Body of pancreas (tissue), 4 donors: ENCODE data around the gene ZSCAN2. TPM values are rescaled to one million over a fixed set of nuclear protein-coding genes. Genes with fewer than 3 reads are reported as not detected.

Experiments used
- ATAC-seq: fragments of 150-250 bp; one replicate; pipeline ENCODE4 v1.9.1; 2016
- DNase-seq, 4 donors: peaks; one replicate each; pipeline ENCODE4 v3.0.0-alpha.2; 2019
- H3K27ac ChIP-seq, 4 donors: fragments of 200-600 bp; sonication (generic); 1 replicate in 3 of 4; 2 replicates in 1 of 4; pipeline versions ENCODE4 v1.5.1 to v1.6.1; 2016 to 2019; ENCODE audit warnings: mild to moderate bottlenecking in 1 of 4, mixed read lengths in 1 of 4, moderate library complexity in 1 of 4
- H3K27me3 ChIP-seq, 2 donors: fragments of 200-600 bp; sonication (generic); one replicate each; pipeline ENCODE4 v1.6.0; 2016; ENCODE audit warnings: mild to moderate bottlenecking in 1 of 2
- H3K36me3 ChIP-seq, 2 donors: fragments of 200-600 bp; sonication (generic); replicated peaks in 1 of 2; 2 replicates each; pipeline ENCODE4 v1.5.1; 2016; ENCODE audit warnings: low read depth in 2 of 2; ENCODE audit not compliant: insufficient read depth in 1 of 2
- H3K4me1 ChIP-seq: fragments of 200-600 bp; sonication (generic); one replicate; pipeline ENCODE4 v1.6.0; 2016
- H3K4me3 ChIP-seq, 2 donors: fragments of 200-600 bp; sonication (generic); 1 replicate in 1 of 2; 2 replicates in 1 of 2; pipeline ENCODE4 v1.5.1; 2016 to 2019
- H3K9me3 ChIP-seq, 3 donors: fragments of 200-600 bp; sonication (generic); 1 replicate in 2 of 3; 2 replicates in 1 of 3; pipeline ENCODE4 v1.5.1; 2016
- CTCF ChIP-seq, 7 experiments: fragments of 450-650 bp in 4 of 7; fragments of 200-600 bp in 3 of 7; sonication (generic) in 3 of 7; IDR thresholded peaks; one replicate each; pipeline ENCODE4 v1.5.1; 2016 to 2019; ENCODE audit warnings: antibody characterized with exemption in 7 of 7
- POLR2A ChIP-seq, 3 donors: fragments of 450-650 bp; IDR thresholded peaks; one replicate each; pipeline ENCODE4 v1.6.1; 2016; ENCODE audit warnings: antibody characterized with exemption in 3 of 3, mild to moderate bottlenecking in 2 of 3
- WGBS, 2 donors: methylation state at CpG; one replicate each; pipeline ENCODE4 v1.1.5; 2017; 5-methylcytosine and 5-hydroxymethylcytosine counted together
- intact Hi-C: fragments of 100-400 bp; cut with DNase I; formaldehyde crosslinking; loops from one replicate; pipeline ENCODE4 v1.15.1; 2023
- total RNA-seq, 2 donors: library from RNA; depleted of rRNA; stranded (reverse); fragments of >200 nt; gene quantifications; one replicate each; pipeline ENCODE4 v1.1.0, GENCODE V29; 2016

Gene ZSCAN2
- total RNA-seq, 2 donors from 2014 or later, result 13.5 TPM

- DNase-seq, result no peak
- WGBS, 2 donors, result 81 to 82% methylated on average over 19 of the region's 19 CpGs
- intact Hi-C loops, result no loop called here
- Histone ChIP-seq H3K4me3 (no peak overlapping the region), H3K9me3 (no peaks in the 10 kb centered on the region), H3K27me3 (no peaks in the 10 kb centered on the region), H3K36me3 (no peaks in the 10 kb centered on the region), H3K4me1 (peaks cover 69% of the 10 kb centered on the region), H3K27ac (no peak overlapping the region)
- no peak for ATAC-seq
- no peak for TF ChIP-seq CTCF (IDR thresholded peaks at IDR 0.05)
- TF ChIP-seq POLR2A (IDR thresholded peaks at IDR 0.05), result no peak
Observed at GRCh38 chr15:84604826-84605553, 4.2 kb downstream of the ZSCAN2 start.

- no peaks in the 10 kb centered on the region for H3K36me3 ChIP-seq
- 52 to 58% methylated on average over 2 of the region's 2 CpGs for WGBS, 2 donors
Observed at GRCh38 chr15:84605554-84605882, 4.7 kb downstream of the ZSCAN2 start.

GRCh38 chr15:84606653-84607120 is 5.9 kb downstream of the ZSCAN2 start:
- H3K27ac ChIP-seq, result peak overlapping the region in 3 of 4 donors; percentile 42 to 48 (median 48)
- H3K27me3 ChIP-seq, result no peaks in the 10 kb centered on the region
- peaks cover 68% of the 10 kb centered on the region for H3K4me1 ChIP-seq
- DNase-seq, result peak in 3 of 4 donors; percentile 43 to 52 (median 46)
- intact Hi-C loops, result no loop called here
- TF ChIP-seq CTCF (IDR thresholded peaks at IDR 0.05), result no peak
- TF ChIP-seq POLR2A (IDR thresholded peaks at IDR 0.05), result no peak
- no peaks in the 10 kb centered on the region for H3K36me3 ChIP-seq
- peak; percentile 59 for ATAC-seq
- 19 to 25% methylated on average over 8 of the region's 8 CpGs for WGBS, 2 donors
- H3K4me3 ChIP-seq, result no peak overlapping the region
- no peaks in the 10 kb centered on the region for H3K9me3 ChIP-seq

More at GRCh38 chr15:84605554-84605882, 4.7 kb downstream of the ZSCAN2 start:
- peaks cover 69% of the 10 kb centered on the region for H3K4me1 ChIP-seq
- TF ChIP-seq POLR2A (IDR thresholded peaks at IDR 0.05) (no peak), CTCF (IDR thresholded peaks at IDR 0.05) (no peak)
- intact Hi-C loops, result no loop called here
- ATAC-seq (no peak), DNase-seq (no peak)
- H3K4me3 ChIP-seq, result no peak overlapping the region
- no peaks in the 10 kb centered on the region for H3K27me3 ChIP-seq
- no peaks in the 10 kb centered on the region for H3K9me3 ChIP-seq
- no peak overlapping the region for H3K27ac ChIP-seq

GRCh38 chr15:84608707-84609284 is 8.0 kb downstream of the ZSCAN2 start:
- ATAC-seq (no peak), DNase-seq (no peak)
- no peak for TF ChIP-seq POLR2A (IDR thresholded peaks at IDR 0.05)
- intact Hi-C loops, result no loop called here
- H3K27me3 ChIP-seq, result no peaks in the 10 kb centered on the region
- H3K27ac ChIP-seq, result no peak overlapping the region
- no peaks in the 10 kb centered on the region for H3K36me3 ChIP-seq
- H3K4me3 ChIP-seq, result no peak overlapping the region
- H3K4me1 ChIP-seq, result peaks cover 52% of the 10 kb centered on the region
- H3K9me3 ChIP-seq, result no peaks in the 10 kb centered on the region
- 67 to 71% methylated on average over 1 of the region's 1 CpG for WGBS, 2 donors

GRCh38 chr15:84609818-84610525 is 9.2 kb downstream of the ZSCAN2 start:
- intact Hi-C loops, result no loop called here
- WGBS, 2 donors, result 52% methylated on average over 11 of the region's 11 CpGs
- DNase-seq (peak in 2 of 4 donors; percentile 8 to 28), ATAC-seq (no peak)
- TF ChIP-seq CTCF (IDR thresholded peaks at IDR 0.05) (no peak), POLR2A (IDR thresholded peaks at IDR 0.05) (no peak)
- H3K4me3 ChIP-seq, result no peak overlapping the region
- no peak overlapping the region for H3K27ac ChIP-seq
- H3K4me1 ChIP-seq, result peaks cover 40% of the 10 kb centered on the region
- no peaks in the 10 kb centered on the region for H3K9me3 ChIP-seq
- H3K27me3 ChIP-seq, result no peaks in the 10 kb centered on the region
- no peaks in the 10 kb centered on the region for H3K36me3 ChIP-seq
